K562 (cell line): ENCODE measurements around the gene LGALS3BP. TPM values are rescaled to one million over a fixed set of nuclear protein-coding genes. Genes with fewer than 3 reads are reported as not detected.

Experiments
- BCL6 ChIP-seq: fragments of 250-450 bp; sonication (Bioruptor Pico); IDR thresholded peaks from 2 replicates; pipeline ENCODE4 v1.4.0; 2020
- DDX20 ChIP-seq: fragments of 450-650 bp; IDR thresholded peaks from 2 replicates; pipeline ENCODE4 v1.6.1; 2016; ENCODE audit warnings: missing genetic modification characterization, low read depth, mild to moderate bottlenecking, missing compliant biosample characterization, moderate library complexity
- NCOR1 ChIP-seq: fragments of 450-650 bp; IDR thresholded peaks from 2 replicates; pipeline ENCODE4 v1.6.1; 2016; ENCODE audit warnings: mild to moderate bottlenecking, moderate library complexity
- NR2C2 ChIP-seq, 2 experiments: fragments of 200-800 bp in 1 of 2; sonication (Bioruptor generic) in 1 of 2; sonication (generic) in 1 of 2; formaldehyde crosslinking in 1 of 2; IDR thresholded peaks; 2 replicates each; pipeline versions ENCODE4 v1.6.1 to v1.8.0; 2016 to 2022; ENCODE audit warnings: mild to moderate bottlenecking in 1 of 2, missing compliant biosample characterization in 1 of 2, missing genetic modification characterization in 1 of 2, missing genetic modification reagents in 1 of 2
- PML ChIP-seq: IDR thresholded peaks from 2 replicates; pipeline ENCODE4 v1.6.1; 2012; ENCODE audit warnings: low read length, inconsistent platforms
- PTTG1 ChIP-seq: fragments of 450-650 bp; IDR thresholded peaks from 2 replicates; pipeline ENCODE4 v1.6.1; 2016; ENCODE audit warnings: low read depth, mild to moderate bottlenecking, missing genetic modification characterization, missing compliant biosample characterization
- TARDBP ChIP-seq: fragments of 450-650 bp; IDR thresholded peaks from 2 replicates; pipeline ENCODE4 v1.6.1; 2016
- ZNF699 ChIP-seq: fragments of 250-450 bp; sonication (Bioruptor Pico); IDR thresholded peaks from 2 replicates; pipeline ENCODE4 v1.8.0; 2021; ENCODE audit warnings: mild to moderate bottlenecking, moderate library complexity; ENCODE audit not compliant: insufficient replicate concordance
- polyA plus RNA-seq, 8 experiments: library from polyadenylated mRNA; depleted of rRNA in 4 of 8; stranded (reverse) in 5 of 8; unstranded in 3 of 8; fragments of >200 nt; fragmentation: Nextera tagmentation in 2 of 8; fragmentation: Illumina TruSeq in 1 of 8; extraction: Ambion mirVana in 2 of 8; extraction: Trizol in 1 of 8; gene quantifications; 2 replicates each; pipeline versions ENCODE4 v1.2.1 to v1.2.3, GENCODE V29; 2011 to 2014; ENCODE audit warnings: inconsistent platforms in 1 of 8, missing spikeins in 1 of 8
- total RNA-seq, 7 experiments: library from RNA; depleted of rRNA in 6 of 7; stranded (reverse); fragments of >200 nt in 6 of 7; fragmentation: Illumina TruSeq in 2 of 7; extraction: Trizol in 2 of 7; gene quantifications; 2 replicates each; pipeline versions ENCODE4 v1.2.1 to v1.2.3, GENCODE V29; 2011 to 2021; ENCODE audit warnings: low replicate concordance in 1 of 7
- TF ChIP-seq, protein P1 (sequence below): fragments of 450-650 bp; IDR thresholded peaks from one replicate; pipeline ENCODE4 v1.6.1; 2018; ENCODE audit warnings: mild to moderate bottlenecking, moderate library complexity; ENCODE audit not compliant: partially characterized antibody
- TF ChIP-seq, protein P2 (sequence below): sonication (generic); formaldehyde crosslinking; IDR thresholded peaks from 2 replicates; pipeline ENCODE4 v1.8.0; 2023; ENCODE audit warnings: missing genetic modification reagents, mild to moderate bottlenecking, borderline replicate concordance
- TF ChIP-seq, protein P3 (sequence below): fragments of 250-450 bp; sonication (Bioruptor Pico); IDR thresholded peaks from 2 replicates; pipeline ENCODE4 v1.5.0; 2021

LGALS3BP gene
- total and polyA plus RNA-seq, 9 of the 15 experiments (the other 6 are each of a cell fraction or from before 2014, with no cell fraction given), result 0.39 to 5.3 (median 3.2) TPM

DNA sequence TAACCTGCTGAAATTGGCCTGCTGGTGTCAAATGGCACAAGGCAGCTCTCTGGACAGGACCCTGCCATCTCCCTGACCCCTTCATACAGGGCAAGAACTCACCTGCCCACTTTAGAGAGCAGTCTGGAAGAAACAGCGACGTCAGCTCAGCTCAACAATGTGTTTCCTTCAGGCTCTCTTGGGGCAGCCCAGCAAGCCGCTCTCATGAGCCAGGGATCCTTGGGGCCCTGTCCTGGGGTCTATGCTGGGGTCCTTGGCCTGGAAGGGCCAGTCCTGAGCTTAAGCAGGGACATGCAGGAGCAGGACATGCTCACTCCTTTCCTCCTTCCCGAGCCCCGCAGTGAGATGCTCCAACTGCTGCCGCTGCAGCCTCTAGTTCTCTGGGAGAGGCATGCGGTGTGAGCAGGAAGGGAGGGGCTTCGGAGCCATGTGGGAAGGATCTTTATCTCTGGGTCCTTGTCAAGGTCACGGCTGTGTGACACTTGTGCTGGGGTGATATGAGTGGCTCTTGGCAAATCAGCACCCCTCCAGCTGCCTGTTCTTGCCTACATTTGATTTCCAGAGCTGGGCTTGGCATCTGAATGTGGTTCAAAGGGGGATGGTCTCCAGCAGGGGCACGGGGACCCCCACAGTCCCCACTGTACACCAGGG, 47.7 kb upstream of the LGALS3BP start (continued):
- TF ChIP-seq PTTG1 (tag), result no peak
- no peak for TF ChIP-seq BCL6 (CRISPR knock-in tag)
- TF ChIP-seq ZNF699 (CRISPR knock-in tag), result no peak
- TF ChIP-seq, protein P1, sequence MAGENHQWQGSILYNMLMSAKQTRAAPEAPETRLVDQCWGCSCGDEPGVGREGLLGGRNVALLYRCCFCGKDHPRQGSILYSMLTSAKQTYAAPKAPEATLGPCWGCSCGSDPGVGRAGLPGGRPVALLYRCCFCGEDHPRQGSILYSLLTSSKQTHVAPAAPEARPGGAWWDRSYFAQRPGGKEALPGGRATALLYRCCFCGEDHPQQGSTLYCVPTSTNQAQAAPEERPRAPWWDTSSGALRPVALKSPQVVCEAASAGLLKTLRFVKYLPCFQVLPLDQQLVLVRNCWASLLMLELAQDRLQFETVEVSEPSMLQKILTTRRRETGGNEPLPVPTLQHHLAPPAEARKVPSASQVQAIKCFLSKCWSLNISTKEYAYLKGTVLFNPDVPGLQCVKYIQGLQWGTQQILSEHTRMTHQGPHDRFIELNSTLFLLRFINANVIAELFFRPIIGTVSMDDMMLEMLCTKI, result no peak
- TF ChIP-seq PML, result no peak
- TF ChIP-seq, protein P2, sequence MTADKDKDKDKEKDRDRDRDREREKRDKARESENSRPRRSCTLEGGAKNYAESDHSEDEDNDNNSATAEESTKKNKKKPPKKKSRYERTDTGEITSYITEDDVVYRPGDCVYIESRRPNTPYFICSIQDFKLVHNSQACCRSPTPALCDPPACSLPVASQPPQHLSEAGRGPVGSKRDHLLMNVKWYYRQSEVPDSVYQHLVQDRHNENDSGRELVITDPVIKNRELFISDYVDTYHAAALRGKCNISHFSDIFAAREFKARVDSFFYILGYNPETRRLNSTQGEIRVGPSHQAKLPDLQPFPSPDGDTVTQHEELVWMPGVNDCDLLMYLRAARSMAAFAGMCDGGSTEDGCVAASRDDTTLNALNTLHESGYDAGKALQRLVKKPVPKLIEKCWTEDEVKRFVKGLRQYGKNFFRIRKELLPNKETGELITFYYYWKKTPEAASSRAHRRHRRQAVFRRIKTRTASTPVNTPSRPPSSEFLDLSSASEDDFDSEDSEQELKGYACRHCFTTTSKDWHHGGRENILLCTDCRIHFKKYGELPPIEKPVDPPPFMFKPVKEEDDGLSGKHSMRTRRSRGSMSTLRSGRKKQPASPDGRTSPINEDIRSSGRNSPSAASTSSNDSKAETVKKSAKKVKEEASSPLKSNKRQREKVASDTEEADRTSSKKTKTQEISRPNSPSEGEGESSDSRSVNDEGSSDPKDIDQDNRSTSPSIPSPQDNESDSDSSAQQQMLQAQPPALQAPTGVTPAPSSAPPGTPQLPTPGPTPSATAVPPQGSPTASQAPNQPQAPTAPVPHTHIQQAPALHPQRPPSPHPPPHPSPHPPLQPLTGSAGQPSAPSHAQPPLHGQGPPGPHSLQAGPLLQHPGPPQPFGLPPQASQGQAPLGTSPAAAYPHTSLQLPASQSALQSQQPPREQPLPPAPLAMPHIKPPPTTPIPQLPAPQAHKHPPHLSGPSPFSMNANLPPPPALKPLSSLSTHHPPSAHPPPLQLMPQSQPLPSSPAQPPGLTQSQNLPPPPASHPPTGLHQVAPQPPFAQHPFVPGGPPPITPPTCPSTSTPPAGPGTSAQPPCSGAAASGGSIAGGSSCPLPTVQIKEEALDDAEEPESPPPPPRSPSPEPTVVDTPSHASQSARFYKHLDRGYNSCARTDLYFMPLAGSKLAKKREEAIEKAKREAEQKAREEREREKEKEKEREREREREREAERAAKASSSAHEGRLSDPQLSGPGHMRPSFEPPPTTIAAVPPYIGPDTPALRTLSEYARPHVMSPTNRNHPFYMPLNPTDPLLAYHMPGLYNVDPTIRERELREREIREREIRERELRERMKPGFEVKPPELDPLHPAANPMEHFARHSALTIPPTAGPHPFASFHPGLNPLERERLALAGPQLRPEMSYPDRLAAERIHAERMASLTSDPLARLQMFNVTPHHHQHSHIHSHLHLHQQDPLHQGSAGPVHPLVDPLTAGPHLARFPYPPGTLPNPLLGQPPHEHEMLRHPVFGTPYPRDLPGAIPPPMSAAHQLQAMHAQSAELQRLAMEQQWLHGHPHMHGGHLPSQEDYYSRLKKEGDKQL (CRISPR knock-in tag), result no peak
- TF ChIP-seq NCOR1, result no peak
- TF ChIP-seq NR2C2 (CRISPR knock-in tag; IDR thresholded peaks at IDR 0.05), result no peak
- 0 out of 2 replicates have a peak, but pooled peaks have one; percentile 30 for TF ChIP-seq NR2C2 (tag; IDR thresholded peaks at IDR 0.05)
- no peak for TF ChIP-seq TARDBP
- TF ChIP-seq, protein P3, sequence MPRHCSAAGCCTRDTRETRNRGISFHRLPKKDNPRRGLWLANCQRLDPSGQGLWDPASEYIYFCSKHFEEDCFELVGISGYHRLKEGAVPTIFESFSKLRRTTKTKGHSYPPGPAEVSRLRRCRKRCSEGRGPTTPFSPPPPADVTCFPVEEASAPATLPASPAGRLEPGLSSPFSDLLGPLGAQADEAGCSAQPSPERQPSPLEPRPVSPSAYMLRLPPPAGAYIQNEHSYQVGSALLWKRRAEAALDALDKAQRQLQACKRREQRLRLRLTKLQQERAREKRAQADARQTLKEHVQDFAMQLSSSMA (CRISPR knock-in tag), result no peak
- TF ChIP-seq DDX20 (tag), result no peak
